ENCODE results near the gene HDAC8.

Gene HDAC8

GRCh38 chrX:72347366-72347765 is 225.3 kb downstream of the HDAC8 start:
- no peaks in the 10 kb centered on the region for H3F3A ChIP-seq (ENCODE audit: insufficient read depth)
- no peak overlapping the region for H2AFZ ChIP-seq (ENCODE audit: low read depth, low read length, severe bottlenecking)
- TF ChIP-seq EZH2phosphoT487 (conservative IDR thresholded peaks at IDR 0.05; ENCODE audit: low read length) (no peak), CTCF (IDR thresholded peaks at IDR 0.05; ENCODE audit: insufficient read depth, low read length, poor library complexity, severe bottlenecking) (no peak)
- H3K9me3 ChIP-seq (ENCODE audit: insufficient read depth, low read length) = no peaks in the 10 kb centered on the region
- H3K27ac ChIP-seq (ENCODE audit: low read depth, low read length) = no peak overlapping the region
- H3K4me3 ChIP-seq (ENCODE audit: insufficient read depth, low read length, poor library complexity, severe bottlenecking) = no peak overlapping the region
- H3K36me3 ChIP-seq (ENCODE audit: low read length) = no peaks in the 10 kb centered on the region
- no peaks in the 10 kb centered on the region for H3K79me2 ChIP-seq (ENCODE audit: insufficient read depth, low read length)
- H4K20me1 ChIP-seq (ENCODE audit: low read depth, low read length) = no peaks in the 10 kb centered on the region
- no peaks in the 10 kb centered on the region for H3K9me2 ChIP-seq (replicated peaks; ENCODE audit: insufficient read depth, low read length)
- H3K9ac ChIP-seq (ENCODE audit: low read length) = no peak overlapping the region
- H3K27me3 ChIP-seq (ENCODE audit: low read length) = no peaks in the 10 kb centered on the region
- H3K4me2 ChIP-seq (ENCODE audit: low read depth, low read length, poor library complexity, severe bottlenecking) = no peak overlapping the region

- no peaks in the 10 kb centered on the region for H3K36me3 ChIP-seq (ENCODE audit: low read length)
- TF ChIP-seq CTCF (IDR thresholded peaks at IDR 0.05; ENCODE audit: insufficient read depth, low read length, poor library complexity, severe bottlenecking) (no peak), EZH2phosphoT487 (conservative IDR thresholded peaks at IDR 0.05; ENCODE audit: low read length) (no peak)
- no peak overlapping the region for H3K4me3 ChIP-seq (ENCODE audit: insufficient read depth, low read length, poor library complexity, severe bottlenecking)
- no peak overlapping the region for H3K9ac ChIP-seq (ENCODE audit: low read length)
- H3K27me3 ChIP-seq (ENCODE audit: low read length) = no peaks in the 10 kb centered on the region
- H3K9me2 ChIP-seq (replicated peaks; ENCODE audit: insufficient read depth, low read length) = no peaks in the 10 kb centered on the region
- no peak overlapping the region for H3K4me2 ChIP-seq (ENCODE audit: low read depth, low read length, poor library complexity, severe bottlenecking)
- H3F3A ChIP-seq (ENCODE audit: insufficient read depth) = no peaks in the 10 kb centered on the region
- no peak overlapping the region for H2AFZ ChIP-seq (ENCODE audit: low read depth, low read length, severe bottlenecking)
- H4K20me1 ChIP-seq (ENCODE audit: low read depth, low read length) = no peaks in the 10 kb centered on the region
- H3K79me2 ChIP-seq (ENCODE audit: insufficient read depth, low read length) = no peaks in the 10 kb centered on the region
- no peaks in the 10 kb centered on the region for H3K9me3 ChIP-seq (ENCODE audit: insufficient read depth, low read length)
- no peak overlapping the region for H3K27ac ChIP-seq (ENCODE audit: low read depth, low read length)
These were observed 226.2 kb downstream of the HDAC8 start for GRCh38 chrX:72346302-72346949.

- Histone ChIP-seq H2AFZ (ENCODE audit: low read depth, low read length, severe bottlenecking) (no peak overlapping the region), H3K9ac (ENCODE audit: low read length) (no peak overlapping the region), H3K27me3 (ENCODE audit: low read length) (no peaks in the 10 kb centered on the region), H3K27ac (ENCODE audit: low read depth, low read length) (no peak overlapping the region), H3K9me3 (ENCODE audit: insufficient read depth, low read length) (no peaks in the 10 kb centered on the region), H3K4me2 (ENCODE audit: low read depth, low read length, poor library complexity, severe bottlenecking) (no peak overlapping the region), H4K20me1 (ENCODE audit: low read depth, low read length) (no peaks in the 10 kb centered on the region), H3F3A (ENCODE audit: insufficient read depth) (no peaks in the 10 kb centered on the region), H3K79me2 (ENCODE audit: insufficient read depth, low read length) (no peaks in the 10 kb centered on the region), H3K36me3 (ENCODE audit: low read length) (no peaks in the 10 kb centered on the region), H3K4me3 (ENCODE audit: insufficient read depth, low read length, poor library complexity, severe bottlenecking) (no peak overlapping the region), H3K9me2 (replicated peaks; ENCODE audit: insufficient read depth, low read length) (no peaks in the 10 kb centered on the region)
- no peak for TF ChIP-seq EZH2phosphoT487 (conservative IDR thresholded peaks at IDR 0.05; ENCODE audit: low read length)
- no peak for TF ChIP-seq CTCF (IDR thresholded peaks at IDR 0.05; ENCODE audit: insufficient read depth, low read length, poor library complexity, severe bottlenecking)
These were observed 232.0 kb downstream of the HDAC8 start for GRCh38 chrX:72340626-72341025.

All from SU-DHL-6 (cell line).